22Rv1 (cell line): ENCODE results near the gene PHF21A.

Experiments
- CTCF ChIP-seq: fragments of 450-650 bp; IDR thresholded peaks from 2 replicates; pipeline ENCODE4 v1.5.1; 2017; ENCODE audit warnings: mild to moderate bottlenecking
- ZFX ChIP-seq: fragments of 450-650 bp; IDR thresholded peaks from 2 replicates; pipeline ENCODE4 v1.6.1; 2017; ENCODE audit warnings: antibody characterized with exemption, borderline replicate concordance

GRCh38 chr11:45932217-45932616 lies 189.0 kb downstream of the PHF21A start:
- TF ChIP-seq CTCF (no peak), ZFX (no peak)
